Mesendoderm (in vitro differentiated cells): ENCODE data around the gene HOXB7.

Source experiments
- DNase-seq: peaks from one replicate; pipeline ENCODE4 v3.0.0; 2013
- H2AK5ac ChIP-seq: 2 replicates; pipeline ENCODE4 v1.6.1; 2013; ENCODE audit warnings: low read length, inconsistent platforms
- H2BK120ac ChIP-seq: 2 replicates; pipeline ENCODE4 v1.6.1; 2013; ENCODE audit warnings: low read depth, mild to moderate bottlenecking, low read length, moderate library complexity, mixed read lengths
- H2BK15ac ChIP-seq: replicated peaks from 2 replicates; pipeline ENCODE4 v1.6.1; 2013; ENCODE audit warnings: low read depth, mild to moderate bottlenecking, moderate library complexity
- H2BK5ac ChIP-seq: 2 replicates; pipeline ENCODE4 v1.6.1; 2013; ENCODE audit warnings: low read length, inconsistent platforms
- H3K18ac ChIP-seq: 2 replicates; pipeline ENCODE4 v1.6.1; 2013; ENCODE audit warnings: mild to moderate bottlenecking, low read length, mixed read lengths
- H3K23ac ChIP-seq: one replicate; pipeline ENCODE4 v1.6.1; 2013; ENCODE audit warnings: low read length
- H3K27ac ChIP-seq: 2 replicates; pipeline ENCODE4 v1.5.1; 2013; ENCODE audit warnings: low read depth, mild to moderate bottlenecking, inconsistent platforms, low read length, moderate library complexity
- H3K27me3 ChIP-seq: 2 replicates; pipeline ENCODE4 v1.6.1; 2013; ENCODE audit warnings: low read length, control low read depth, mild to moderate bottlenecking, inconsistent platforms; ENCODE audit not compliant: insufficient read depth, poor library complexity
- H3K36me3 ChIP-seq: 2 replicates; pipeline ENCODE4 v1.6.1; 2013; ENCODE audit warnings: low read length, inconsistent platforms; ENCODE audit not compliant: control insufficient read depth, insufficient read depth
- H3K4ac ChIP-seq: one replicate; pipeline ENCODE4 v1.6.1; 2013; ENCODE audit warnings: low read depth, mild to moderate bottlenecking, low read length, moderate library complexity
- H3K4me1 ChIP-seq: 2 replicates; pipeline ENCODE4 v1.6.1; 2013; ENCODE audit warnings: low read depth, low read length, inconsistent platforms; ENCODE audit not compliant: control insufficient read depth
- H3K4me2 ChIP-seq: 2 replicates; pipeline ENCODE4 v1.6.1; 2013; ENCODE audit warnings: low read length
- H3K4me3 ChIP-seq: 2 replicates; pipeline ENCODE4 v1.5.1; 2013; ENCODE audit warnings: mild to moderate bottlenecking, low read length
- H3K56ac ChIP-seq: one replicate; pipeline ENCODE4 v1.6.1; 2013; ENCODE audit warnings: low read length
- H3K79me1 ChIP-seq: 2 replicates; pipeline ENCODE4 v1.6.1; 2013; ENCODE audit warnings: low read length, inconsistent platforms
- H3K79me2 ChIP-seq: 2 replicates; pipeline ENCODE4 v1.6.1; 2013; ENCODE audit warnings: mild to moderate bottlenecking, low read length; ENCODE audit not compliant: control insufficient read depth, insufficient read depth
- H3K9ac ChIP-seq: 2 replicates; pipeline ENCODE4 v1.6.1; 2013; ENCODE audit warnings: low read length, inconsistent platforms
- H4K5ac ChIP-seq: one replicate; pipeline ENCODE4 v1.6.1; 2013; ENCODE audit warnings: low read length
- H4K8ac ChIP-seq: one replicate; pipeline ENCODE4 v1.6.1; 2013; ENCODE audit warnings: low read depth, mild to moderate bottlenecking, control low read depth, low read length, moderate library complexity
- WGBS: extraction: QIAGEN DNeasy Blood & Tissue Kit; methylation state at CpG from one replicate; pipeline ENCODE4 v1.1.7; 2013; ENCODE audit warnings: low lambda C conversion rate, missing lambda C conversion rate; ENCODE audit not compliant: insufficient coverage; ENCODE audit errors: extremely low coverage; 5-methylcytosine and 5-hydroxymethylcytosine counted together

The HOXB7 gene

GRCh38 chr17:48624544-48625494 lies 14.0 kb upstream of the HOXB7 start:
- peaks cover 82% of the 10 kb centered on the region for H3K27me3 ChIP-seq
- peak overlapping the region; percentile 51 for H3K9ac ChIP-seq
- peak overlapping the region; percentile 31 for H2BK120ac ChIP-seq
- no peak overlapping the region for H2BK5ac ChIP-seq
- no peaks in the 10 kb centered on the region for H3K4me1 ChIP-seq
- WGBS: no CpG with 5 or more reads among the region's 66 CpGs
- no peak overlapping the region for H4K5ac ChIP-seq
- no peak overlapping the region for H4K8ac ChIP-seq
- H3K4me2 ChIP-seq: peak overlapping the region; percentile 83
- no peaks in the 10 kb centered on the region for H3K79me1 ChIP-seq
- no peak overlapping the region for H3K4ac ChIP-seq
- no peak overlapping the region for H3K27ac ChIP-seq
- DNase-seq: peak; percentile 75
- no peak overlapping the region for H3K23ac ChIP-seq
- peak overlapping the region; percentile 74 for H3K56ac ChIP-seq
- no peak overlapping the region for H2AK5ac ChIP-seq
- H3K79me2 ChIP-seq: no peaks in the 10 kb centered on the region
- H3K4me3 ChIP-seq: peak overlapping the region; percentile 10
- peak overlapping the region; percentile 39 for H2BK15ac ChIP-seq
- no peaks in the 10 kb centered on the region for H3K36me3 ChIP-seq
- H3K18ac ChIP-seq: peak overlapping the region; percentile 81

- no peak overlapping the region for H3K4me2 ChIP-seq
- H3K4me1 ChIP-seq: no peaks in the 10 kb centered on the region
- no peak overlapping the region for H2BK5ac ChIP-seq
- H3K56ac ChIP-seq: no peak overlapping the region
- no peak overlapping the region for H3K4me3 ChIP-seq
- H3K23ac ChIP-seq: no peak overlapping the region
- no peak overlapping the region for H3K4ac ChIP-seq
- no peaks in the 10 kb centered on the region for H3K79me2 ChIP-seq
- H2BK15ac ChIP-seq: no peak overlapping the region
- no peak overlapping the region for H3K9ac ChIP-seq
- no peak overlapping the region for H2BK120ac ChIP-seq
- no peaks in the 10 kb centered on the region for H3K36me3 ChIP-seq
- H3K79me1 ChIP-seq: no peaks in the 10 kb centered on the region
- peaks cover 83% of the 10 kb centered on the region for H3K27me3 ChIP-seq
- H4K8ac ChIP-seq: no peak overlapping the region
- no peak overlapping the region for H4K5ac ChIP-seq
- H3K18ac ChIP-seq: no peak overlapping the region
- H3K27ac ChIP-seq: no peak overlapping the region
- no CpG with 5 or more reads among the region's 5 CpGs for WGBS
- H2AK5ac ChIP-seq: no peak overlapping the region
- DNase-seq: no peak
Measured at GRCh38 chr17:48624118-48624517, 13.3 kb upstream of the HOXB7 start.

DNA sequence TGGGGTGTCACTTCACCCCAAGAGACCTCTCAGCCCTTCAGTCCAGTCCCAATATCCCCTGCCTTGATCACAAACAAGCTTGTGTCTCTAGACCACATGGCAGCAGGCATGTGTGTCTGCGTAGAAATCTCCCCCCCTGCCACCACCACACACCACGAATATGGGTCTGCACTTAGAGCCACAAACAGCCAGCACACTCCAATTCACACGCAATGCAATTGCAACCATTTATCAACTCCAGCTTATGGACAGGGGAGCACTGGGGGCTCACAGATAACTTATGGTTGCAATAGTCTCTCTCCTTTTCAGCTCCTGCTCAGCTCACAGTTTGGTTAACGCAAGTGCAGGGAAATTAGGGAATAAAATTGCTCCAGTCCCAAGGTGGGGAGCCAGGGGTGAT lies 12.8 kb upstream of the HOXB7 start:
- WGBS: no CpG with 5 or more reads among the region's 4 CpGs
- peaks cover 82% of the 10 kb centered on the region for H3K27me3 ChIP-seq
- no peaks in the 10 kb centered on the region for H3K4me1 ChIP-seq
- H2BK120ac ChIP-seq: no peak overlapping the region
- H3K4ac ChIP-seq: no peak overlapping the region
- no peak overlapping the region for H3K18ac ChIP-seq
- no peaks in the 10 kb centered on the region for H3K79me2 ChIP-seq
- H4K8ac ChIP-seq: no peak overlapping the region
- no peak overlapping the region for H2AK5ac ChIP-seq
- H3K9ac ChIP-seq: no peak overlapping the region
- H3K36me3 ChIP-seq: no peaks in the 10 kb centered on the region
- DNase-seq: no peak
- H2BK15ac ChIP-seq: no peak overlapping the region
- no peak overlapping the region for H3K4me2 ChIP-seq
- no peak overlapping the region for H2BK5ac ChIP-seq
- H3K4me3 ChIP-seq: no peak overlapping the region
- no peaks in the 10 kb centered on the region for H3K79me1 ChIP-seq
- H3K27ac ChIP-seq: no peak overlapping the region
- no peak overlapping the region for H4K5ac ChIP-seq
- H3K23ac ChIP-seq: no peak overlapping the region
- no peak overlapping the region for H3K56ac ChIP-seq

GRCh38 chr17:48622857-48623256 lies 12.0 kb upstream of the HOXB7 start:
- Histone ChIP-seq H3K4me1 (no peaks in the 10 kb centered on the region), H3K79me1 (no peaks in the 10 kb centered on the region), H4K8ac (no peak overlapping the region), H3K56ac (no peak overlapping the region), H3K9ac (no peak overlapping the region), H3K79me2 (no peaks in the 10 kb centered on the region), H2AK5ac (no peak overlapping the region), H3K27ac (no peak overlapping the region), H3K4me3 (no peak overlapping the region), H3K18ac (no peak overlapping the region), H3K4ac (no peak overlapping the region), H3K4me2 (no peak overlapping the region), H2BK15ac (no peak overlapping the region), H3K23ac (no peak overlapping the region), H2BK120ac (no peak overlapping the region), H3K36me3 (no peaks in the 10 kb centered on the region), H3K27me3 (peaks cover 80% of the 10 kb centered on the region), H4K5ac (no peak overlapping the region), H2BK5ac (no peak overlapping the region)
- DNase-seq: no peak
- no CpG with 5 or more reads among the region's 11 CpGs for WGBS

DNA sequence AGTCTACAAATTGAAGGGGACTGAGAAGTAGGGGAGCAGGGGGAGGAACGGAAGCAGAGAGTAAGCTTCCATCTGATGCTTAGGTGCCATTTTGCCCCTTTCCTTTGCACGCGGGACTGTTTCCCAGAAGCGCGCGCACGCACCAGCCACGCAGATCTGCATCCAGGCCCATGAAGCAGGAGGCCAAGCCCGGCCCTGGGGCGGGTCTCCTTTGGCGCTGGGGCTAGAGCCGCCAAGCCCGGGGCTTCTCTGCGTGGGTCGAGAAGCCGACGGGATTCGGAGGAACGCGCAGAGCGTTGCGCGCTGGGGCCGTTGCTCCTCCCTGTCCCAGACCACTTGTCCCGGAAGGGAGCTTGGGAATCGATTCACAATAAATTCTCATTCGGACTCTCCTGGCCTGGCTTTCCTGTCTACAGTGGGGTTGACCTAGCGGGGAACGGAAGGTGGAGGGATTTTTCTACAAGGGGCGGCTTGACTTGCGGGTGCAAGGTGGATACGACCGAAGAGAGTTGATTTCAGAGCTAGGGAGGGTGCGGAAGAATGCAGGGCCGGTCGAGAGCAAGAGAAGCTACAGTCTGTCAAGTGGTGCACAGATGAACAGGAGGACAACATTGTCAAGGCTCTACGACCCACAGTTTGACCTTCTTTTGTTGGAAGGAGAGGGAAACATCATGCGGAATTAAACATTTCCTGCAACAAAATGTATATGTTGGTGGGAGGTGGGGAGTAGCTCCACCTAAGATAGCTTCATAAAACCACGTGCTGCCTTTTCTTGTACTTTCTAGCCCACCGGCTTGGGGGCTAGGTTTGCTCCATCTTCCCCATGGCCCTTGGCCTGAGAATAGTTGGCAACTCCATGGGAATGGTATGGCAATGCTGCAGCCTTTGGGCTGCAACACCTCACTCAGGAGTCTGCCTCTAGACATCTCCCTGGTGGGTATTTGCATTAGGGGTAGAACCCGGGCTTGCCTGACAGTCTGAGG lies 10.9 kb upstream of the HOXB7 start:
- Histone ChIP-seq H3K4ac (no peak overlapping the region), H3K36me3 (no peaks in the 10 kb centered on the region), H3K4me3 (no peak overlapping the region), H3K4me1 (no peaks in the 10 kb centered on the region), H3K27me3 (peaks cover 80% of the 10 kb centered on the region), H3K4me2 (no peak overlapping the region), H3K18ac (no peak overlapping the region), H3K79me1 (no peaks in the 10 kb centered on the region), H2AK5ac (no peak overlapping the region), H4K5ac (no peak overlapping the region), H3K79me2 (no peaks in the 10 kb centered on the region), H3K56ac (no peak overlapping the region), H2BK15ac (no peak overlapping the region), H3K9ac (no peak overlapping the region), H3K23ac (no peak overlapping the region), H2BK120ac (no peak overlapping the region), H2BK5ac (no peak overlapping the region), H4K8ac (no peak overlapping the region), H3K27ac (no peak overlapping the region)
- DNase-seq: no peak
- WGBS: no CpG with 5 or more reads among the region's 41 CpGs
